Mesothelial cell of epicardium (in vitro differentiated cells): ENCODE measurements around the gene MALT1. TPM values are rescaled to one million over a fixed set of nuclear protein-coding genes. Genes with fewer than 3 reads are reported as not detected.

Experiments used
- DNase-seq, 2 experiments: peaks; one replicate each; pipeline ENCODE4 v3.0.0; 2021; ENCODE audit warnings: low spot score in 2 of 2; ENCODE audit not compliant: unreplicated experiment in 2 of 2
- H3K27ac Mint-ChIP-seq: 2 replicates; pipeline ENCODE4 v1.8.0; 2021; ENCODE audit warnings: mixed read lengths
- H3K27me3 Mint-ChIP-seq: 2 replicates; pipeline ENCODE4 v1.8.0; 2021; ENCODE audit warnings: low read depth, mixed read lengths
- H3K36me3 Mint-ChIP-seq: 2 replicates; pipeline ENCODE4 v1.8.0; 2021; ENCODE audit warnings: mixed read lengths
- H3K4me1 Mint-ChIP-seq: 2 replicates; pipeline ENCODE4 v1.8.0; 2021; ENCODE audit warnings: mixed read lengths
- H3K4me3 Mint-ChIP-seq: 2 replicates; pipeline ENCODE4 v1.8.0; 2021; ENCODE audit warnings: mild to moderate bottlenecking, moderate library complexity, mixed read lengths
- H3K9me3 Mint-ChIP-seq: 2 replicates; pipeline ENCODE4 v1.8.0; 2021; ENCODE audit warnings: mixed read lengths
- total RNA-seq: library from RNA; stranded (reverse); gene quantifications from 3 replicates; pipeline ENCODE4 v1.2.1, GENCODE V29; 2021
- TF ChIP-seq, protein P1 (sequence below): fragments of 200-600 bp; sonication (generic); IDR thresholded peaks from one replicate; pipeline ENCODE4 v1.5.0; 2021; ENCODE audit warnings: antibody characterized with exemption; ENCODE audit not compliant: unreplicated experiment

Gene MALT1
- total RNA-seq, 1 donor from 2014 or later = 25.3 TPM

DNA sequence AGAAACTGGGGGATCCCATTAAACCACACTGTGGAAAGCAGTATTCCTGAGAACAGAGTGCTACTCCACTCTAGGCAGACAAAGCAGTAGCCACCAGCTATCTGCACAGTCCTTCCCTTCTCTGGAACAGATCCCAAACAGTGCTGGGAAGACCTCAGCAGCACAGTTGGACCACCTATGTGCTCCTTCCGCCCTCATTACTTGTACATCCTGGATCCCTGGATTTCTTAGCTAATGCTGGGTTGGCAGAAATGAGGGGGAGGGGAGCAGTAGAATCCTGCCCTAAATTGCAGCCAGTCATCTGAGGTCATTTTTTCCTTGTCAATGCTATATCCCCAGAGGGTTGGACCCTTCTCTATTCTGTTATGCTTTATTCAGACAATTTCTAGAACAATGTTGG is 13.8 kb upstream of the MALT1 start:
- no peaks in the 10 kb centered on the region for H3K4me1 Mint-ChIP-seq
- TF ChIP-seq, protein P1, sequence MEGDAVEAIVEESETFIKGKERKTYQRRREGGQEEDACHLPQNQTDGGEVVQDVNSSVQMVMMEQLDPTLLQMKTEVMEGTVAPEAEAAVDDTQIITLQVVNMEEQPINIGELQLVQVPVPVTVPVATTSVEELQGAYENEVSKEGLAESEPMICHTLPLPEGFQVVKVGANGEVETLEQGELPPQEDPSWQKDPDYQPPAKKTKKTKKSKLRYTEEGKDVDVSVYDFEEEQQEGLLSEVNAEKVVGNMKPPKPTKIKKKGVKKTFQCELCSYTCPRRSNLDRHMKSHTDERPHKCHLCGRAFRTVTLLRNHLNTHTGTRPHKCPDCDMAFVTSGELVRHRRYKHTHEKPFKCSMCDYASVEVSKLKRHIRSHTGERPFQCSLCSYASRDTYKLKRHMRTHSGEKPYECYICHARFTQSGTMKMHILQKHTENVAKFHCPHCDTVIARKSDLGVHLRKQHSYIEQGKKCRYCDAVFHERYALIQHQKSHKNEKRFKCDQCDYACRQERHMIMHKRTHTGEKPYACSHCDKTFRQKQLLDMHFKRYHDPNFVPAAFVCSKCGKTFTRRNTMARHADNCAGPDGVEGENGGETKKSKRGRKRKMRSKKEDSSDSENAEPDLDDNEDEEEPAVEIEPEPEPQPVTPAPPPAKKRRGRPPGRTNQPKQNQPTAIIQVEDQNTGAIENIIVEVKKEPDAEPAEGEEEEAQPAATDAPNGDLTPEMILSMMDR = no peak
- no peaks in the 10 kb centered on the region for H3K27me3 Mint-ChIP-seq
- H3K4me3 Mint-ChIP-seq = no peak overlapping the region
- H3K36me3 Mint-ChIP-seq = peaks cover 4% of the 10 kb centered on the region
- peaks cover 25% of the 10 kb centered on the region for H3K9me3 Mint-ChIP-seq
- H3K27ac Mint-ChIP-seq = no peak overlapping the region
- no peak for DNase-seq

DNA sequence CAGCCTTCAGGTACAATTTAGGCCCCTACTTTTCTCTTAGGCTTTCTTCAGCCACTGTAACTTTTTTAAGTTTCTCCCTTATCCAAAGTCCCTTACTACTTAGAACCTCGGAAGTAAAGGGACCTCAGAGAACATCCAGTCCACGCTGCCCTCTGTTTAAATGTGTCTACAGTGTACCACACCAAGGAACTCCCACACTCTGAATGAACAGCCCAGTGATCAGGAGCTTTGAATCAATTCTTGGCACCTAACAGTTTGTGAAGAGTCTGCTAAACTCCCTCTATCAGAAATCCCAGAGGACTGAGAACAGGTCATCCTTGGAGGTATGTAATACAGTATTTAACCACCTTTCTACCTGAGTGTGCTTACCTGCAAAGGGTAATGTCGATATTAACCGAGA is 11.6 kb upstream of the MALT1 start:
- TF ChIP-seq, protein P1 = no peak

DNA sequence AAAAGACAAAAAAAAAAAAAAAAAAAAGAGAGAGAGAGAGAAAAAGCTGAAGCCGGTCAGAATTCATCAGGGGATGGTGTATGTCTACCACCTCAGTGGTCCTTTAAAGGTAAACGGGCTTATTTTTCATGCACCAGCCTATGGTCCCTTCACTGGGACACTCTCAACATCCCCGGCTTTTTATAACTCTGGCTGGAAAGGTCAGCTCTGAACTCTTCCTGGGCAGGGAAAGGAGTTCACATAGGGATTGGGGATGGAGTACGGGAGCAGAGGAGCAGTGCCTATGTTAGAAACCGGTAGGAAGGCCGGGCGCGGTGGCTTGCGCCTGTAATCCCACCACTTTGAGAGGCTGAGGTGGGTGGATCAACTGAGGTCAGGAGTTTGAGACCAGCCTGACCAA is 10.3 kb upstream of the MALT1 start:
- peaks cover 6% of the 10 kb centered on the region for H3K9me3 Mint-ChIP-seq
- no peak overlapping the region for H3K27ac Mint-ChIP-seq
- no peaks in the 10 kb centered on the region for H3K27me3 Mint-ChIP-seq
- H3K4me3 Mint-ChIP-seq = no peak overlapping the region
- DNase-seq = no peak
- no peaks in the 10 kb centered on the region for H3K4me1 Mint-ChIP-seq
- no peaks in the 10 kb centered on the region for H3K36me3 Mint-ChIP-seq
- TF ChIP-seq, protein P1 = no peak

More for the DNA sequence above, 11.6 kb upstream of the MALT1 start:
- Mint-ChIP-seq H3K27me3 (no peaks in the 10 kb centered on the region), H3K27ac (no peak overlapping the region), H3K9me3 (peaks cover 11% of the 10 kb centered on the region), H3K4me3 (no peak overlapping the region), H3K36me3 (peaks cover 4% of the 10 kb centered on the region), H3K4me1 (no peaks in the 10 kb centered on the region)
- no peak for DNase-seq

DNA sequence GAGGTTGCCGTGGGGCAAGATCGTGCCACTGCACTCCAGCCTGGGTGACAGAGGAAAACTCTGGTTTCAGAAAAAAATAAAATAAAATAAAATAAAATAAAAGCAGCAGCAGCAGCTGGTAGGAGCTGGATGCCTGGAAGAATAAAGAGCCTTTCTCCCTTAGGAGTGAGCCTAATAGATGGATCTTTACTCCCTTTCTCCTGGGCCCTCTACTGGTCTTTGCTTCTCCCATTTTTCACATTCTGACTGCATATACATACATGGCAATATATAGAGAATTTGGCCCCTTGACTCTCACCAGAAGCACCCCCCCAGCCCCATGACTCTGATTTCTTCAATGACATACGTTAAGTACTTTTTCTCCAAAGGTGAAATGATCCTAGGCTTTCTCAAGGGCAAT is 9.8 kb upstream of the MALT1 start:
- H3K9me3 Mint-ChIP-seq = peaks cover 3% of the 10 kb centered on the region
- TF ChIP-seq, protein P1 = no peak
- no peaks in the 10 kb centered on the region for H3K27me3 Mint-ChIP-seq
- no peaks in the 10 kb centered on the region for H3K36me3 Mint-ChIP-seq
- H3K4me1 Mint-ChIP-seq = no peaks in the 10 kb centered on the region
- no peak for DNase-seq
- H3K4me3 Mint-ChIP-seq = no peak overlapping the region
- no peak overlapping the region for H3K27ac Mint-ChIP-seq

DNA sequence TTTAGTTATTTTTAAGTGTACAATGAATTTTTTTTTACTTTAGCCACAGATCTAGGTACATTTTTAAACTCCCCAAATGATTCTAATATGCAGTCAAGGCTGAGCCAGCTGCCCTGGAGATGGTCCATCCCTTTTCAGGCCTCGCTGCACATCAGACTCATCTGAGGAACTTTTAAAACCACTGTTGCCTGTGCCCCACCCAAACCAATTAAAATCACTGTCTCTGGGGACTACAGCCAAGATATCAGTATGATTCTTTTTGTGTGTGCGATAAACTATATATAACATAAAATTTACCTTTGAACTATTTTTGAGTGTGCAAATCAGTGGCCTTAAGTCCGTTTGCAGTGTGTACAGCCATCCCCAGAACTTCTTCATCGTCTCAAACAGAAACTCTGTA is 9.1 kb upstream of the MALT1 start:
- Mint-ChIP-seq H3K36me3 (no peaks in the 10 kb centered on the region), H3K27ac (no peak overlapping the region), H3K4me1 (no peaks in the 10 kb centered on the region), H3K4me3 (no peak overlapping the region), H3K9me3 (no peaks in the 10 kb centered on the region), H3K27me3 (no peaks in the 10 kb centered on the region)
- TF ChIP-seq, protein P1 = no peak
- no peak for DNase-seq

DNA sequence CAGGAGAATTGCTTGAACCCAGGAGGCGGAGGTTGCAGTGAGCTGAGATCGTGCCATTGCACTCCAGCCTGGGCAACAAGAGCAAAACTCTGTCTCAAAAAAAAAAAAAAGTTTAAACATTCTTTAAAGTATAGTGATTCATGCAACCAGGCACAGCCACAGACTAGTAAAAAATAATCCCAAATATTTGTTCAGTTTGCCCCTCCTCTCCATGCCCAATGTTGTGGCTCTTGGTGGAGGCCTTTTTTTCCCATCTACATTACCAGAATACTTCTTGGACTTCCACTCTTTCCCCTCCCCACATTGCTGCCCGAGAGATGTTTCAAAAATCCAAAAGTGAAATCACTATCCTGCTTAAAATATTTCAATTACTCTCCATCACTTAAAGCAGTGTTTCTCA is 5.1 kb upstream of the MALT1 start:
- TF ChIP-seq, protein P1 = no peak
- H3K36me3 Mint-ChIP-seq = no peaks in the 10 kb centered on the region

More for the DNA sequence above, 5.1 kb upstream of the MALT1 start:
- Mint-ChIP-seq H3K4me1 (peaks cover 6% of the 10 kb centered on the region), H3K9me3 (no peaks in the 10 kb centered on the region), H3K27me3 (no peaks in the 10 kb centered on the region), H3K4me3 (no peak overlapping the region), H3K27ac (no peak overlapping the region)
- DNase-seq = no peak
